GM12874 (cell line): Measurements from ENCODE around the gene ABCF2.

Source experiments
- TF ChIP-seq, protein P1 (sequence below): IDR thresholded peaks from 2 replicates; pipeline ENCODE4 v1.5.1; 2011; ENCODE audit warnings: low read depth, mild to moderate bottlenecking, control low read depth, low read length, moderate library complexity; ENCODE audit not compliant: insufficient read depth

The ABCF2 gene

DNA sequence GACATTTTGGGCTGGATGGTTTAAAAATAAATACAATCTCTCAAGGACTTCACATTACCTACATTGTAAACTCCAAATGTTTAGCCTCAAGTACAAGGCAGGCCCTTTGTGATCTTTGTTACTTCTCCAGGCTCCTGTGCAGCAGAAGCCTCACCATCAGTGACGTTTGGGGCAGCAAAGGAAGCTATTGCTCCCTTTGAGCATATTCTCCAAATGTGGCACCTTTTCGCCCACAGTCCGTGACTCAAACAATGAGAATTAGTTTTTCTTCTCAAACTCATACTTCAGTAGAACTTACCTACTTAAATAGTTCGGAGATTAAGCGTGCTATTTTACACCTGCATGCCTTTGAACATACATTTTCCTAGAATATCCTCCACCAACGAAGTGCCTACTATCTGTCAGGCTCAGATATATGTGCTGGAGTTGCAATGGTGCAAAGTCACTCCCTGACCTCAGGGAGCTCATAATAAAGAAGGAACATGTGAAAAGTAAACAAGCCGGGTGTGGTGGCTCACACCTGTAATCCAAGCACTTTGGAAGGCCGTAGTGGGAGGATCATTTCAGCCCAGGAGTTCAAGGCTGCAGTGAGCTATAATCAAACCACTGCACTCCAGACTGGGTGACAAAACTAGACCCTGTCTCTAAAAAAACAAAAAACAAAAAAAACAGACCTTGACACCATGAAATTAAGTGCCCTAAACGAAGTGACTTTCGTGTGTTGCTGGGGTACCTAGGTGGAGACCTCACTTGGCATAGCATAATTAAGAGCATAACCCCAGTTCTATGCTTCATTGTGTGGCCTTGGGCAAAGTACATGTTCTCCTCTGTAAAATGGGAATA lies 1.2 kb upstream of the ABCF2 start:
- TF ChIP-seq, protein P1, sequence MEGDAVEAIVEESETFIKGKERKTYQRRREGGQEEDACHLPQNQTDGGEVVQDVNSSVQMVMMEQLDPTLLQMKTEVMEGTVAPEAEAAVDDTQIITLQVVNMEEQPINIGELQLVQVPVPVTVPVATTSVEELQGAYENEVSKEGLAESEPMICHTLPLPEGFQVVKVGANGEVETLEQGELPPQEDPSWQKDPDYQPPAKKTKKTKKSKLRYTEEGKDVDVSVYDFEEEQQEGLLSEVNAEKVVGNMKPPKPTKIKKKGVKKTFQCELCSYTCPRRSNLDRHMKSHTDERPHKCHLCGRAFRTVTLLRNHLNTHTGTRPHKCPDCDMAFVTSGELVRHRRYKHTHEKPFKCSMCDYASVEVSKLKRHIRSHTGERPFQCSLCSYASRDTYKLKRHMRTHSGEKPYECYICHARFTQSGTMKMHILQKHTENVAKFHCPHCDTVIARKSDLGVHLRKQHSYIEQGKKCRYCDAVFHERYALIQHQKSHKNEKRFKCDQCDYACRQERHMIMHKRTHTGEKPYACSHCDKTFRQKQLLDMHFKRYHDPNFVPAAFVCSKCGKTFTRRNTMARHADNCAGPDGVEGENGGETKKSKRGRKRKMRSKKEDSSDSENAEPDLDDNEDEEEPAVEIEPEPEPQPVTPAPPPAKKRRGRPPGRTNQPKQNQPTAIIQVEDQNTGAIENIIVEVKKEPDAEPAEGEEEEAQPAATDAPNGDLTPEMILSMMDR = no peak

- TF ChIP-seq, protein P1 = no peak
Measured at GRCh38 chr7:151226560-151226874, 488 bp downstream of the ABCF2 start.

GRCh38 chr7:151225948-151226510 lies 976 bp downstream of the ABCF2 start:
- TF ChIP-seq, protein P1 = no peak

DNA sequence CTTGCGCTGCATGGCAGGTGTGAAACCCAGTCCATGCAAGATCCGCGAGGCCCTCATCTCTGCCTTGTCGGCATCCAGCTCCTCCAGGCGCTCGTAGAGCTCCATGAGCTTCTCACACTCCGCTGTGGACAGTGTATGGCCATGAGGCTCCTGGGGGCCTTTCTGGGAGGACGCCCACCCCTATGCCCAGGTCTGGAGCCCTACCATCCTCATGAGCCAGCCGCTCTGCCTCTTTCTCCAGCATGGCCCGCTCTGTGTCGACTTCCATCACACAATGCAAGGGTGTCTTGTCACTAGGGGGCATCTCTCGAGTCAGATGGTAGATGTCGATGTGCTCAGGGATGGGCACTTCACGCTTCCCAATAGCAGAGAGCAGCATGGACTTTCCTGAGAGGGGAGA lies 3.3 kb downstream of the ABCF2 start:
- TF ChIP-seq, protein P1 = no peak

- TF ChIP-seq, protein P1 = no peak
Measured at GRCh38 chr7:151218170-151218569, 8.8 kb downstream of the ABCF2 start.

- TF ChIP-seq, protein P1 = no peak
Measured at GRCh38 chr7:151215396-151215795, 11.6 kb downstream of the ABCF2 start.

DNA sequence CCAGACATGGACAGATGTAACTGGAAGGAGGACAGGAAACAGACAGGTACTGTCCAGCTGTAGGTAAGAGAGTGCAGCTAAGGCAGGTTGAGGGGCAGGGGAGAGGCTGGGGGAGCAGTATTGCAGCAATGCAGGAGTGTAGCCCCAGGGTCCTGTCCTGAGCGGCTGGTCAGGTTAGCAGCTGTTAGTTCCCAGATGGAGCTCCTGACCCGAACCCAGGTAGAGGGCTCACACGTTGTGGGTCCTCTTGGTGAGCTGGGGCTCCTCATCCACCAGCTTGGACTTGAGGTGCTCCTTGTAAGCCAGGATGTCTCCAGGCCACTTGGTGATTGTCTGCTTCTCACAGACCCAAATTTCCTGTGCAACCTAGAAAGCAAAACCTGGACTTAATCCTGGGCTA lies 13.2 kb downstream of the ABCF2 start:
- TF ChIP-seq, protein P1 = no peak
